Keratinocyte (primary cell): ENCODE measurements around the gene WDR27.

ENCODE experiments used
- EZH2 ChIP-seq: IDR thresholded peaks from one replicate; pipeline ENCODE4 v1.6.1; 2012; ENCODE audit warnings: inconsistent platforms, mild to moderate bottlenecking, low read length, moderate library complexity
- TF ChIP-seq, protein P1 (sequence below), 3 experiments: IDR thresholded peaks in 1 of 3; conservative IDR thresholded peaks in 1 of 3; optimal IDR thresholded peaks in 1 of 3; 2 replicates in 2 of 3; 3 replicates in 1 of 3; pipeline versions ENCODE3 to v1.5.1; 2011; ENCODE audit warnings: low read length in 3 of 3, mild to moderate bottlenecking in 3 of 3, moderate library complexity in 2 of 3, control low read depth in 1 of 3, inconsistent platforms in 1 of 3; ENCODE audit not compliant: insufficient read depth in 2 of 3; ENCODE audit errors: extremely low read depth in 1 of 3

DNA sequence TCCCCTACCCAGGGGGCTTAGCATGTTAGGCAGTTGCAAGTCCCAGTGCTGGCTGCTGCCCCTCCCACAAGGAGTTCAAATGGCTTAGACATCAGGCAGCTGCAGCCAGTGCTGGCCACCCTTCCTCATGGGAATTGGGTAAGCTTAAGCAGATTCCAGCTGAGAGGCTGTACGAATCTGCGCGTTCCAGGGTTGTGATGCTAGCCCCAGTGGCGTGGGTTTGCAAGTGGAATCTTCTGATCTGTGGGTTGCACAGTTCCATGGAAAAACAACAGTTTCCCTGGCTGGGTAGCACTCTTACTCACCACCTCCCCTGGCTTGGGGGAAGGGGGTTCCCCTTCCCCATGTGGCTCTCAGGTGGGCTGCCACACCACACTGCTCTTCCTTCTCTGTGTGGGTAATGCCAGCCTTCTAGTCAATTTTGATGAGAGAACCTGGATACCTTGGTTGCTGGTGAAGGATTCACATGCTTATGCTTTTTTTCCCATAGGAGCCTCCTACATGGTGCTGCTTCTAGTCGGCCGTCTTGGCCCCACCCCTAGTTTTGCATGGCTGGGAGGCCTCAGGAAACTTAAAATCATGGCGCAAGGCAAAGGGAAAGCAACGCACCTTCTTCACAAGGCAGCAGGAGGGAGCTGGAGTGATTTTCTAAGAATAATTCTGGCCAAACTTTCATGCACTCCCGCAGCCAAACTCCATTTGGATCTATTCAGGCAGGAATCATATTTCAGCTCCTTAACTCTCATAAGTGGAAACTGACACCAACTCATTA lies 36.6 kb upstream of the WDR27 start:
- TF ChIP-seq, protein P1, sequence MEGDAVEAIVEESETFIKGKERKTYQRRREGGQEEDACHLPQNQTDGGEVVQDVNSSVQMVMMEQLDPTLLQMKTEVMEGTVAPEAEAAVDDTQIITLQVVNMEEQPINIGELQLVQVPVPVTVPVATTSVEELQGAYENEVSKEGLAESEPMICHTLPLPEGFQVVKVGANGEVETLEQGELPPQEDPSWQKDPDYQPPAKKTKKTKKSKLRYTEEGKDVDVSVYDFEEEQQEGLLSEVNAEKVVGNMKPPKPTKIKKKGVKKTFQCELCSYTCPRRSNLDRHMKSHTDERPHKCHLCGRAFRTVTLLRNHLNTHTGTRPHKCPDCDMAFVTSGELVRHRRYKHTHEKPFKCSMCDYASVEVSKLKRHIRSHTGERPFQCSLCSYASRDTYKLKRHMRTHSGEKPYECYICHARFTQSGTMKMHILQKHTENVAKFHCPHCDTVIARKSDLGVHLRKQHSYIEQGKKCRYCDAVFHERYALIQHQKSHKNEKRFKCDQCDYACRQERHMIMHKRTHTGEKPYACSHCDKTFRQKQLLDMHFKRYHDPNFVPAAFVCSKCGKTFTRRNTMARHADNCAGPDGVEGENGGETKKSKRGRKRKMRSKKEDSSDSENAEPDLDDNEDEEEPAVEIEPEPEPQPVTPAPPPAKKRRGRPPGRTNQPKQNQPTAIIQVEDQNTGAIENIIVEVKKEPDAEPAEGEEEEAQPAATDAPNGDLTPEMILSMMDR (optimal IDR thresholded peaks at IDR 0.05 in 1 of 3, IDR thresholded peaks at IDR 0.05 in 1 of 3, conservative IDR thresholded peaks at IDR 0.05 in 1 of 3; ENCODE audit: extremely low read depth in 1 of 3, insufficient read depth in 2 of 3, low read length in 3 of 3), result no peak
- no peak for TF ChIP-seq EZH2
